Keratinocyte (primary cell): ENCODE results near the gene NKAPD1. TPM values are rescaled to one million over a fixed set of nuclear protein-coding genes. Genes with fewer than 3 reads are reported as not detected.
A peak's percentile ranks its signal among the peaks of the same experiment; 100 is the strongest.
"Not testable (repeated sequence)": the region's sequence is repeated elsewhere in the genome, so short reads cannot be mapped to it uniquely, and the experiment has no call there.

ENCODE experiments used
- DNase-seq: peaks from one replicate; pipeline ENCODE4 v3.0.0-alpha.2; 2011; ENCODE audit warnings: low read depth, missing footprints, low spot score
- FAIRE-seq: peaks from 2 replicates; lab custom pipeline; 2011; peaks lifted over from hg19 to GRCh38; lab: Jason Lieb, UNC
- H2AFZ ChIP-seq: 2 replicates; pipeline ENCODE4 v1.6.0; 2012; ENCODE audit warnings: low read length, control low read depth, inconsistent platforms; ENCODE audit not compliant: control insufficient read depth
- H3K27ac ChIP-seq: 2 replicates; pipeline ENCODE4 v1.5.1; 2011; ENCODE audit warnings: low read length; ENCODE audit not compliant: control insufficient read depth, insufficient read depth
- H3K27me3 ChIP-seq: 3 replicates; pipeline ENCODE4 v1.6.0; 2011; ENCODE audit warnings: low read length; ENCODE audit not compliant: control insufficient read depth, insufficient read depth; ENCODE audit errors: extremely low read depth
- H3K36me3 ChIP-seq, 2 experiments: 2 replicates in 1 of 2; 3 replicates in 1 of 2; pipeline ENCODE4 v1.5.1; 2011; ENCODE audit warnings: low read length in 2 of 2, mild to moderate bottlenecking in 1 of 2; ENCODE audit not compliant: control insufficient read depth in 2 of 2, insufficient read depth in 2 of 2; ENCODE audit errors: extremely low read depth in 1 of 2
- H3K4me1 ChIP-seq: 3 replicates; pipeline ENCODE4 v1.5.1; 2011; ENCODE audit warnings: low read length; ENCODE audit not compliant: control insufficient read depth, insufficient read depth; ENCODE audit errors: extremely low read depth
- H3K4me2 ChIP-seq: 3 replicates; pipeline ENCODE4 v1.6.0; 2011; ENCODE audit warnings: low read depth, low read length; ENCODE audit not compliant: control insufficient read depth, insufficient read depth; ENCODE audit errors: extremely low read depth
- H3K4me3 ChIP-seq, 3 experiments: fragments of 200-600 bp in 1 of 3; sonication (generic) in 1 of 3; 2 replicates in 2 of 3; 3 replicates in 1 of 3; pipeline ENCODE4 v1.5.1; 2011 to 2016; ENCODE audit warnings: low read length in 3 of 3, mild to moderate bottlenecking in 3 of 3, control low read depth in 2 of 3, inconsistent platforms in 1 of 3, low read depth in 1 of 3, mixed read lengths in 1 of 3, mixed run types in 1 of 3, moderate library complexity in 1 of 3; ENCODE audit not compliant: control insufficient read depth in 2 of 3, insufficient read depth in 2 of 3; ENCODE audit errors: extremely low read depth in 1 of 3
- H3K79me2 ChIP-seq: 2 replicates; pipeline ENCODE4 v1.6.0; 2012; ENCODE audit warnings: low read length; ENCODE audit not compliant: control insufficient read depth, insufficient read depth
- H3K9ac ChIP-seq: 3 replicates; pipeline ENCODE4 v1.6.0; 2011; ENCODE audit warnings: low read length; ENCODE audit not compliant: control insufficient read depth, insufficient read depth; ENCODE audit errors: extremely low read depth
- H3K9me1 ChIP-seq: 3 replicates; pipeline ENCODE4 v1.6.0; 2011; ENCODE audit warnings: low read length; ENCODE audit not compliant: control insufficient read depth, insufficient read depth; ENCODE audit errors: extremely low read depth
- H3K9me3 ChIP-seq: 2 replicates; pipeline ENCODE4 v1.5.1; 2012; ENCODE audit warnings: low read depth, low read length; ENCODE audit not compliant: control insufficient read depth
- H4K20me1 ChIP-seq: 3 replicates; pipeline ENCODE4 v1.6.0; 2011; ENCODE audit warnings: low read length; ENCODE audit not compliant: control insufficient read depth, insufficient read depth; ENCODE audit errors: extremely low read depth
- EZH2 ChIP-seq: IDR thresholded peaks from one replicate; pipeline ENCODE4 v1.6.1; 2012; ENCODE audit warnings: inconsistent platforms, mild to moderate bottlenecking, low read length, moderate library complexity
- dilution Hi-C: fragments of 300-500 bp; cut with MboI; formaldehyde crosslinking; loops from one replicate; pipeline ENCODE4 v1.7.0; 2020; ENCODE audit warnings: low sequenced_read_pairs; ENCODE audit not compliant: extremely low pct_ligation_motif_present
- polyA plus RNA-seq, 5 experiments: library from polyadenylated mRNA; depleted of rRNA in 3 of 5; stranded (reverse) in 3 of 5; stranded (forward) in 1 of 5; unstranded in 1 of 5; fragments of >200 nt; gene quantifications; 1 replicate in 1 of 5; 2 replicates in 3 of 5; 3 replicates in 1 of 5; pipeline versions ENCODE4 v1.2.1 to v1.2.3, GENCODE V29; 2011 to 2012; ENCODE audit warnings: missing spikeins in 2 of 5, low read depth in 1 of 5, low replicate concordance in 1 of 5
- TF ChIP-seq, protein P1 (sequence below), 3 experiments: IDR thresholded peaks in 1 of 3; conservative IDR thresholded peaks in 1 of 3; optimal IDR thresholded peaks in 1 of 3; 2 replicates in 2 of 3; 3 replicates in 1 of 3; pipeline versions ENCODE3 to v1.5.1; 2011; ENCODE audit warnings: low read length in 3 of 3, mild to moderate bottlenecking in 3 of 3, moderate library complexity in 2 of 3, control low read depth in 1 of 3, inconsistent platforms in 1 of 3; ENCODE audit not compliant: insufficient read depth in 2 of 3; ENCODE audit errors: extremely low read depth in 1 of 3

Gene NKAPD1
- polyA plus RNA-seq, 1 donor (not counting 4 experiments of a cell fraction or from before 2014, with no cell fraction given): 18.9 TPM

DNA sequence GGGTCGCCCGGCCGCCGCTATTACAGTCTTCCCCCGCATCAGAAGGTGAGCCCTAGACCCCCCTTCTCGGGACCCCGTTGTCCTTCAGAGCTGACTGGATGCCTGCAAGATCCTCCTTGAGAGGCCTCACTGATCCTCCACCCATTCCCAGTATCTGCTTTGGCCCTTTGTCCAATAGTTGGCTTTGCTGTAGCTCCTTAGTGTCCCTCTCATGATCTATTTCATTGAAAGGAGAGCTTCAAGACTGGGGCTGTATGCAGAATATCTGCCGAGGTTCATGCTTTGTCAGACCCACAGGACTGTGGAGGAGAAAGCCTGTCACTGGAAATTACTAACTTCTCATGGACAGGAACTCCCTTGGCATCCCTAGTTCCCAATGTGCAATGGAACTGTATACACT lies 48.4 kb upstream of the NKAPD1 start:
- dilution Hi-C loops: no loop called here

DNA sequence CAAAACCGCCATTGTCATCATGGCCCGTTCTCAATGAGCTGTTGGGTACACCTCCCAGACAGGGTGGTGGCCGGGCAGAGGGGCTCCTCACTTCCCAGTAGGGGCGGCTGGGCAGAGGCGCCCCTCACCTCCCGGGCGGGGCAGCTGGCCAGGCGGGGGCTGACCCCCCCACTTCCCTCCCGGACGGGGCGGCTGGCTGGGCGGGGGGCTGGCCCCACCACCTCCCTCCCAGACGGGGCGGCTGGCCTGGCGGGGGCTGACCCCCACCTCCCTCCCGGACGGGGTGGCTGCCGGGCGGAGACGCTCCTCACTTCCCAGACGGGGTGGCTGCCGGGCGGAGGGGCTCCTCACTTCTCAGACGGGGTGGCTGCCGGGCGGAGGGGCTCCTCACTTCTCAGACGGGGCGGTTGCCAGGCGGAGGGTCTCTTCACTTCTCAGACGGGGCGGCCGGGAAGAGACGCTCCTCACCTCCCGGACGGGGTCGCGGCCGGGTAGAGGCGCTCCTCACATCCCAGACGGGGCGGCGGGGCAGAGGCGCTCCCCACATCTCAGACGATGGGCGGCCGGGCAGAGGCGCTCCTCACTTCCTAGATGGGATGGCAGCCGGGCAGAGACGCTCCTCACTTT lies 47.2 kb upstream of the NKAPD1 start:
- H3K9me1 ChIP-seq, H3K27me3 ChIP-seq, H3K4me1 ChIP-seq, H3K27ac ChIP-seq, H4K20me1 ChIP-seq, H2AFZ ChIP-seq, H3K9me3 ChIP-seq, FAIRE-seq, dilution Hi-C loops, H3K4me2 ChIP-seq, DNase-seq, H3K4me3 ChIP-seq, H3K9ac ChIP-seq: not testable (repeated sequence)
- H3K36me3 ChIP-seq: peaks cover 7 to 20% of the 10 kb centered on the region in 2 experiments
- peaks cover 13% of the 10 kb centered on the region for H3K79me2 ChIP-seq

More for the DNA sequence above, 48.4 kb upstream of the NKAPD1 start:
- Histone ChIP-seq H3K36me3 (peaks cover 9 to 20% of the 10 kb centered on the region in 2 experiments), H3K4me1 (peaks cover 5% of the 10 kb centered on the region), H3K4me2 (peak overlapping the region; percentile 67), H3K9ac (peak overlapping the region; percentile 75), H3K27me3 (no peaks in the 10 kb centered on the region), H3K9me3 (no peaks in the 10 kb centered on the region), H4K20me1 (no peaks in the 10 kb centered on the region), H2AFZ (peak overlapping the region; percentile 64), H3K27ac (peak overlapping the region; percentile 45), H3K4me3 (peak overlapping the region; percentile 64 to 79 (median 70)), H3K79me2 (peaks cover 13% of the 10 kb centered on the region), H3K9me1 (no peaks in the 10 kb centered on the region)
- DNase-seq (no peak), FAIRE-seq (no peak)
- TF ChIP-seq, protein P1, sequence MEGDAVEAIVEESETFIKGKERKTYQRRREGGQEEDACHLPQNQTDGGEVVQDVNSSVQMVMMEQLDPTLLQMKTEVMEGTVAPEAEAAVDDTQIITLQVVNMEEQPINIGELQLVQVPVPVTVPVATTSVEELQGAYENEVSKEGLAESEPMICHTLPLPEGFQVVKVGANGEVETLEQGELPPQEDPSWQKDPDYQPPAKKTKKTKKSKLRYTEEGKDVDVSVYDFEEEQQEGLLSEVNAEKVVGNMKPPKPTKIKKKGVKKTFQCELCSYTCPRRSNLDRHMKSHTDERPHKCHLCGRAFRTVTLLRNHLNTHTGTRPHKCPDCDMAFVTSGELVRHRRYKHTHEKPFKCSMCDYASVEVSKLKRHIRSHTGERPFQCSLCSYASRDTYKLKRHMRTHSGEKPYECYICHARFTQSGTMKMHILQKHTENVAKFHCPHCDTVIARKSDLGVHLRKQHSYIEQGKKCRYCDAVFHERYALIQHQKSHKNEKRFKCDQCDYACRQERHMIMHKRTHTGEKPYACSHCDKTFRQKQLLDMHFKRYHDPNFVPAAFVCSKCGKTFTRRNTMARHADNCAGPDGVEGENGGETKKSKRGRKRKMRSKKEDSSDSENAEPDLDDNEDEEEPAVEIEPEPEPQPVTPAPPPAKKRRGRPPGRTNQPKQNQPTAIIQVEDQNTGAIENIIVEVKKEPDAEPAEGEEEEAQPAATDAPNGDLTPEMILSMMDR (optimal IDR thresholded peaks at IDR 0.05 in 1 of 3, IDR thresholded peaks at IDR 0.05 in 1 of 3, conservative IDR thresholded peaks at IDR 0.05 in 1 of 3; ENCODE audit: extremely low read depth in 1 of 3, insufficient read depth in 2 of 3, low read length in 3 of 3): no peak
- no peak for TF ChIP-seq EZH2

DNA sequence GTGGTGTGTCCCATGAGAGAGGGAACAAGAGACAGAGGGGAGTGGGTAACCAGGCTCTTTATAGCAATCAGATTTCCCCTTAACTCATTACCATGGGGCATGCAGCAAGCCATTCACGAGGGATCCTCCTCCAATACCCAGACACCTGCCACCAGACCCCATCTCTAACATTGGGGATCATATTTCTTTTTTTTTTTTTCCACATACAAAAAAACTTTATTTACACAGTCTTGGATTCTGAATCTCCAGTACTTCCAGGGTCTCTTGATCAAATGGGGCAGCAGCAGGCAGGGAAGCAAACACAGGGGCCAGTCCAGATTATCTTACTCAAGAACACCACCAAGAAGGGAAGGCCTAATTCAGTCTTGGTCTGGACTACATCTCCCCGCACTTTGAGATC lies 44.6 kb upstream of the NKAPD1 start:
- DNase-seq (no peak), FAIRE-seq (no peak)
- Histone ChIP-seq H3K9ac (no peak overlapping the region), H3K4me3 (no peak overlapping the region), H2AFZ (no peak overlapping the region), H3K9me3 (no peaks in the 10 kb centered on the region), H3K27me3 (no peaks in the 10 kb centered on the region), H3K4me2 (no peak overlapping the region), H4K20me1 (no peaks in the 10 kb centered on the region), H3K36me3 (peaks cover 9 to 20% of the 10 kb centered on the region in 2 experiments), H3K4me1 (no peaks in the 10 kb centered on the region), H3K27ac (no peak overlapping the region), H3K9me1 (no peaks in the 10 kb centered on the region), H3K79me2 (peaks cover 13% of the 10 kb centered on the region)
- TF ChIP-seq EZH2: no peak
- TF ChIP-seq, protein P1 (optimal IDR thresholded peaks at IDR 0.05 in 1 of 3, IDR thresholded peaks at IDR 0.05 in 1 of 3, conservative IDR thresholded peaks at IDR 0.05 in 1 of 3; ENCODE audit: extremely low read depth in 1 of 3, insufficient read depth in 2 of 3, low read length in 3 of 3): no peak
- dilution Hi-C loops: no loop called here
